GM18867 (cell line): ENCODE measurements around the gene GUCY1A1.

ENCODE experiments used
- ATAC-seq: cut with Tn5 transposase; IDR thresholded peaks from one replicate; pipeline ENCODE4 v1.9.1; 2021; ENCODE audit warnings: mild to moderate bottlenecking, moderate library complexity; ENCODE audit not compliant: unreplicated experiment

The GUCY1A1 gene

DNA sequence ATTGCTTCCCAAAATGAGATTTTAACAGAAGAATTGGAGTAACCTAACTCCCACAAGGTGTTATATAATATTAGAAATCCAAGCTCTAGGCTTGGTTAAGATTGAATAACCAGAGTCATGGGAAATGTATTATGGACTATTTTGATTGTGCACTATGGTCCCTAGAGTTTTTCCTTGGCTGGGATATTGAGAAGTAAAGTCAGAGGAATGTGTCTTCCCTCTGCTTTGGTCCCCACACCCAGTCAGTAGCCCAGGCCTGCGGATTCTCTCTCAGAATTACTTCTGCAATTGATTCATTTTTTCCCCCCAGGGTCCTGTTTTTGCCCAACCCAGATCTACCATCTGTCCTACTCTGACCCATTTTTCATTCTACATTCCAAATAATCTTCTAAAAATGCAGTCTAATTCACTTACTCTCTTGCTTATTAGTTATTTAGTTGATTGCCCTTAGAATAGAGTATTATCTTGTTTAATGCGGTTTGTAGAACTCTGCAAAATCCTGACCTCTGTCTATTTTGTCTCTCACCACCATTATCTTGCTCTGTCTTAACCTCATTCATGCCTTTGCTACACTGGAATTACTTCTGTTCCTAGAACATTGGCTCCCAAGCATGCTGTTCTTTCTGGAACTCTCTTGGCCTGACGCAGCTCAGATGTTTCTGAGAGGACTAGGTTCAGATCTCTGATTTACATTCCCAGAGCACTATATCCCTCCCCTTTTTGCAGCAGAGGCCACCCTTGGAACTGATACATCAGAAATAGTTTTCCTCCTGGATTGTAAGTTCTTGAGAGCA lies 23.6 kb downstream of the GUCY1A1 start:
- ATAC-seq, result no peak

DNA sequence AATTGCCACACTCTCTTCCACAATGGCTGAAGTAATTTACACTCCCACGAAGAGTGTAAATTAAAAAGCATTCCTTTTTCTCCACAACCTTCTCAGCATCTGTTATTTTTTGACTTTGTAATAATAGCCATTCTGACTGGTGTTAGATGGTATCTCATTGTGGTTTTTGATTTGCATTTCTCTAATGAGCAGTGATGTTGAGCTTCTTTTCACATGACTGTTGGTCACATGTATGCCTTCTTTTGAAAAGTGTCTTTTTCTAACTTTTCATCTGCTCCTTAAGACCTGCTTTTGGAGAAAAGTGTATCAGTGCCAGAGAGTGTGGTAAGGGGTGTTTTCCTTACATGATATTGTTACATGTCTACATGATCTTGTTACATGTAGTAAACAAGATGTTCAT lies 25.7 kb downstream of the GUCY1A1 start:
- ATAC-seq, result peak; percentile 49

DNA sequence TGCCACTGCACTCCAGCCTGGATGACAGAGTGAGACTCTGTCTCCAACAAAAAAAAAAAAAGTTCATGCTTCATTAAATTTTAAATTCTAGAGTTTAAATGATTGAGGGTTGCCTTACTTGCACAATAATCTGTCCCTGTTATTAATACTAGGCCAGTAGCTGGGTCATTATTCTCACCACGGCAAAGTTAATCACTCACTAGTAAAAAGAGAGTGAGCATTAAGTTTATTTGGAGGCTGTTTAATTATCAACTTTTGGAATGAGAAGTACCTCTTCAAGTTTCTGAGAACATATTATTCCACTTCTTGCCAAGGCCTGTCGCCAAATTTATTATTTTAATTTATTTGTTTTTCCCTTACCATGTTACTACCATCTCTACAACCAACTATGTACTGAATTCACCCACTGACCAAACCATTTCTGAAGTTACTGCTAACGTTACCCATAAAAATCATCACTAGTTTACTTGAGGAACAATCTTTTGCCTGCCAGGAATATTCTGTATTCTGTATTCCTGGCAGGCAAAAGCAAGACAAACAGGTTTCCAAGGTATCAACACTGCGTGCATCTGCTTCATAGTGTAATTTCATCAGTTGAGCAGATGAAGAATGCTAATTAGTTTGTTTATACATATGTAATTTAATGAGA lies 26.5 kb downstream of the GUCY1A1 start:
- no peak for ATAC-seq

DNA sequence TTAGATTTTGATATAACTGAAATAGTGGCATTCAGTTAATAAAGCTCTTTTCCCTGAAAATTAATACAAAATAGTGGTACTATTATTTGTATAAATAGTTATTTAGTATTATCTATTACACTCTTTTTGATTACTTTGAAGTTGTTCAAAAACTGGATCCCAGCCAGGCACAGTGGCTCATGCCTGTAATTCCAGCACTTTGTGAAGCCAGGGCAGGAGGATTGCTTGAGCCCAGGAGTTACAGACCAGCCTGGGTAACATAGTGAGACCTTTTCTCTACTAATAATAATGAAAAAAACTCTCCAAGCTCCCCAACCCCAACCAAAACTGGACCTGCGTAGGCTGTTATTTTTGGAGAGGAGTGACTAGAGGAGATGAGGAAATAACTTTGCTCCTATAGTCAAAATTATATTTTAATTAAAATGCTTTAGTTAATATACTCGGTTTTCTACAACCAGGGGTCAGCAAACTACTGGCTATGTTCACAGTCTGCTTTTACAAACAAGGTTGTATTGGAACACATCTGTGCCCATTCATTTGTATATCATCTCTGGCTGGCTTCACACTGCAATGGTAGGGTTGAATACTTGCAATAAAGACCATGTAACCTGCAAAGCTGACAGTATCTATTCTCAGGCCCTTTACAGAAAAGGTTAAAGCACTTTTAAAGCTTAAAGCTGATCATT lies 27.6 kb downstream of the GUCY1A1 start:
- ATAC-seq, result no peak

DNA sequence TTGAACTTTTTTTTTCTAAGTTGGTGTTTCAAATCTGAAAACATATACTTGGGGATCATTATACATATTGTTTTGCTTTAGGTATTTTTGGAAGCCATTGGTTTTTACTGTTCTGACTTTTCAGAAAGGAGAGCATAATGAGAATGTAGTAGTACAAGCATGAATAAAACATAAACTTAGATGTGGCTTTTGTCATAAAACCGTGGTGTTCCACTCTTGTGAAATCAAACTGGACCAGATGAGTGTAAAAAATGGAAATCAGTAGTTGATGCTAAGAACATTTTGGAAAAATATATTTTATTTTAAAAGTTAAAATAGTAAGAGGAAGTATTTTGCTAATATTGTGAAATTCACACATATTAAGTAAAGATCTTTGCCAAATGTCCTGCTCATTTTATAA lies 29.6 kb downstream of the GUCY1A1 start:
- no peak for ATAC-seq

DNA sequence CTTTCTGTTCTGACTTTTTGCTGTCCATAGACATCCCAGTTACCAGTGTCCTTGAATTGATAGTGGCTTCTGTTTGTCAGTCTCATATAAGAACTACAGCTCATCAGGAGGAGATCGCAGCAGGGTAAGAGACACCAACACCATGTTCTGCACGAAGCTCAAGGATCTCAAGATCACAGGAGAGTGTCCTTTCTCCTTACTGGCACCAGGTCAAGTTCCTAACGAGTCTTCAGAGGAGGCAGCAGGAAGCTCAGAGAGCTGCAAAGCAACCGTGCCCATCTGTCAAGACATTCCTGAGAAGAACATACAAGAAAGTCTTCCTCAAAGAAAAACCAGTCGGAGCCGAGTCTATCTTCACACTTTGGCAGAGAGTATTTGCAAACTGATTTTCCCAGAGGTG lies 30.1 kb downstream of the GUCY1A1 start:
- no peak for ATAC-seq

DNA sequence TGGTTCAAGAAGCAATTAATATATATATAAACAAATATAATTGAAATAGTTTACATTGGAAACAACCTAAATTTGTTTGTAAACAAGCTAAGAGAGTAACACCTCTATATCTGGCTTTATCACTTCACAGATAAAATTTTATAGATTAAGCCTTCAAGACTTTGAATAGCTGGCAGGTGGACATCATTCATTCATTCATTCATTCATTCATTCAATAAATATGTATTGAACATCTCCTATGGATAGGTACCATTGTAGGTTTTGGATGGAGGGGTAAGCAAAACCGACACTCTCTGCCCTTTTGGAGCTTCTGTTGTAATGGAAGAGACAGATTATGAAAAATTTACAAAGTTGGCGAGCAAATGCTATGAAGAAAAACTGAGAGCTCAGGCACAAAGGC lies 35.2 kb downstream of the GUCY1A1 start:
- ATAC-seq, result no peak

DNA sequence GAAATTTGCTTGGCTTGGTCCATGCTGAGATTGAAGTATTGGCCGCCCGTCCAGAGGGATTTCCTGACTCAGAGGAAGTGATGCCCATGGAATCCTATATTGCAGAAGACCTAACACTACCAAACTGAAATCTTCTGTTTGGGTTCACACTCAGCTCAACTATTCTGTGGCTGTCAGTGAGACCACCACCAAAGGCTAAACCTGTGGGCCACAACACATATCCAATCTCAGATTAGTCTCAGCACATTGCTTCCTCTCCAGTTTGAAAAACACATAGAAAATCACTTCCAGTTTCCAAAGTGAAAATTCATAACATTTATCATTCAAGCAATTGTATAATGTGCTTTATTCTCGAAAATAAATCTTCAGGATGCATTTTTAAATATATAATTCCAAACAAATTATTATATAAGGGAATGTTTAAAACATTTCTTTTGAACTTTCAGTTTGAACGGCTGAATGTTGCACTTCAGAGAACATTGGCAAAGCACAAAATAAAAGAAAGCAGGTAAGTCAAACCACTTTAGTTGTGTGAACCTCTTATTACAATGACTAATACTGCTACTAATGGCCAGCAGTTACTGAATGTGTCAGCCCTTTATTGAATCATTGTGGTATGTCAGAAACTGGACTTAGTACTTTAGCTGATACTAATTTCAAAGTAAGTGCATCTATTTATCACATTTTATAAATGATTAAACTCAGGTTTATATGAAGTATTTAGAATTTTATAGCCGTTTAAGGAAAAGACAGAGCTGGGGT lies 37.0 kb downstream of the GUCY1A1 start:
- ATAC-seq, result peak; percentile 91

DNA sequence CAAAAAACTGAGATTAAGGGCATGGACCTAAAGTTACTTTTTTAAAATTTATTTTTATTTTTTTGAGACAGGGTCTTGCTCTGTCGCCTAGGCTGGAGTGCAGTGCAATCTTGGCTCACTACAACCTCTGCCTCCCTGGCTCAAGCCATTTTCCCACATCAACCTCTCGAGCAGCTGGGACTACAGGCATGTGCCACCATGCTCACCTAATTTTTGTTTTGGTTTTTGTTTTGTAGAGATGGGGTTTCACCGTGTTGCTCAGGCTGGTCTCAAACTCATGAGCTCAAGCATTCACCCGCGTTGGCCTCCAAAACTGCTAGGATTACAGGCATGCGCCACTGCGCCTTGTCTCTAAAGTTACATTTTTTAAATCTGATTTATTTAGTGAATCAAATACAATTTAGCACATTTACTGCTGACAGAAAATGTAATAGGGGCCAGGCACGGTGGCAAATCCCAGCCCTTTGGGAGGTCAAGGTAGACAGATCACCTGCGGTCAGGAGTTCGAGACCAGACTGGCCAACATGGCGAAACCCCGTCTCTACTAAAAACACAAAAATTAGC lies 38.3 kb downstream of the GUCY1A1 start:
- no peak for ATAC-seq

DNA sequence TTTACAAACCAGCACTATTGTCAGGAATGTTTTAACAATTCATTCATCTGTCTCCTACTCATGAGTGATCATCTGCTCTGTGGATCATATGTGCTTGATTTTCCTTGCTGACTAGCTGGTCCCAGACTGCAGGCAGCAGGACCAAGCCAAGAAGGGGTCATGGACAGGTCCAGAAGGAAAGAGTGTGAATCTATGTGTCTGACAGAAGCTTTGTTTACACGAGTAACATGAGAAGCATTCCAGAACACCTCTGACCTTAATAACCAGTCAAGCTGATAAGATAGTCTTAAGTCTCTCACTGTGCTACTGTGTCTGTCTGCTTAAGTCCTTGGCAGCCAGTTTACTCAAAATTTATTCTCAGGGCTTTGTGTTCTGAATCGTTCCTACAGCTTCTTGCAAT lies 39.0 kb downstream of the GUCY1A1 start:
- ATAC-seq, result no peak

DNA sequence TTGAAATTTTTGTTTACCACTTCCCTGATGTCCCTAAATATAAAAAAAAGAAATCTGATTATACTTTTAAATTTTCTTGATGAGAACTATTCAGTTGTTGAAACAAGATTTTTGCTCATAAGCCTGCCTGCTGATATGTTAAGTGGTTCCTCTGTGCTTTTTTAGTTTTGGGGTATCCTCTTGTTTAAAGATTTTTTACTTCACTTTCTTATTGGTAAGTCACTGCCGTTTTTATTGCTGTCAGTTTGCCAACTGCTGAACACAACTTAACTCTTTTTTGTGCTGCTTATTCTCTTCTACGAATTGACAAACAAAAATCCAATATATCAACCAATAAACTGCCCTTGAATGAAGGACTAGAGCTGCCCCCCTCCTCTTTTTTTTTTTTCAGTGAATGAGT lies 39.5 kb downstream of the GUCY1A1 start:
- ATAC-seq, result no peak

DNA sequence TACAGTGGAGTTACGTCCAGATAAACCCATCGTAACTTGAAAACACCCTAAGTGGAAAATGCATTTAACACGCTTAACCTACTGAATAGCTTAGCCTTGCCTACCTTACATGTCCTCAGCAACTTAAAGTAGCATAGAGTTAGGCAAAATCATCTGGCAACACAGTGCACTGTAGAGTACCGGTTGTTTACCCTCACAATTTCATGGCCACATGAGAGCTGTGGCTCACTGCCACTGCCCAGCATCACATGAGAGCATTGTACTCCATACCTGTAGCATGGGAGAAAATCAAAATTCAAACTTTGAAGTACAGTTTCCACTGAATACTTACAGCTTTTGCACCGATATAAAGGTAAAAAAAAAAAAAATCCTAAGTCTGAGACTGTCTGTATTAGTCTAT lies 40.6 kb downstream of the GUCY1A1 start:
- no peak for ATAC-seq

DNA sequence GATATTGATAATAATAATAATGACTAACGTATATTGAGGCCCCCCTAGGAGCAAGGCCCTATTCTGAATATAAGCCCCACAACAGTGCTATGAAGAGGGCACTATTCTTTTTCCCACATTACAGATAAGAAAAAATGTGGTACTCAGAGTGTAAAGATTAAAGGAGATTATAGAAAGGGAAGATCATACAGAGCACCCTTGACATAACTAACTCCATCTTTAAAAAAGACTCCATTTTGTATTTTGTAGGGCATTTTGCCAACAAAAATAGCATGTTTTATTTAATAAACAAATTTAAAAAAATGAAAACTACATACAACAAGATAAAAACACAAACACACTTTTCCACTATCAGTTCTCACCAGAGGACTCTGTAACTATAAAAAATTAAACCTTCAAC lies 42.1 kb downstream of the GUCY1A1 start:
- ATAC-seq, result no peak

DNA sequence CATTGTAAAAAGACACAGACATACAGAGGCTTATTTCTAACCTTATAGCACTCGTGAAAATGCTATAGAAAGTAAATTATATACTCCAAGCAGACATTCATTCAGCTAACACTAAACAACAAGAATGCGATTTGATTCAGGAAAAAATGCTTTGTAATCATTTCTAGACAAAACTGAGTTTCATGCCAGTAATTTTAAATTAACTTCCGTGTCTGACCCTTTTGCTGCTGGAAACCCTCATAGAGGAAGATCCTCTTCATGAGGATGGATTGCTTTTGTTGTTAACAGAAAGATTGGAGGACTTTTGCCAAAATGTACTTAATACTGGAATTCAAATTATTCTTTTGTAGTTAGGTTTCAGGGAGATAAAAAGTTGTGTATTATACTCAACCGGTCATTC lies 43.3 kb downstream of the GUCY1A1 start:
- ATAC-seq, result no peak

DNA sequence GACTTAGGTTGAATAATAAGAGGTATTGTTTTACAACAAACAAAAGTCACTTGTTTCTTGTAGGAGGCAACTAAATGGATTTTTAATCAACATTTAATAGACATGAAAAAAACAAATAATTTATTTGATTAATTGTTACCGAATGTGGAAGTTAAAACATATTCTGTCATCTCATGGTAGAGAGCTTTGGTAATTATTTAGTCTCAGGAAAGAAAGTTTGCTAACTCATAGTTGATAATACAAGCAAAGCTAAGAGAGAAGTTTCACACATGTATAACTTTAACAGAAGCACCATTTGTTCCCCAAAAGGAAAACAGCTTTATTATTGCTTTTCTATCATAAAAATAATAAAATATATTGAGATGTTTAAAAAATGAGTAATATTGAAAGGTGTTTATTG lies 44.9 kb downstream of the GUCY1A1 start:
- ATAC-seq, result no peak

DNA sequence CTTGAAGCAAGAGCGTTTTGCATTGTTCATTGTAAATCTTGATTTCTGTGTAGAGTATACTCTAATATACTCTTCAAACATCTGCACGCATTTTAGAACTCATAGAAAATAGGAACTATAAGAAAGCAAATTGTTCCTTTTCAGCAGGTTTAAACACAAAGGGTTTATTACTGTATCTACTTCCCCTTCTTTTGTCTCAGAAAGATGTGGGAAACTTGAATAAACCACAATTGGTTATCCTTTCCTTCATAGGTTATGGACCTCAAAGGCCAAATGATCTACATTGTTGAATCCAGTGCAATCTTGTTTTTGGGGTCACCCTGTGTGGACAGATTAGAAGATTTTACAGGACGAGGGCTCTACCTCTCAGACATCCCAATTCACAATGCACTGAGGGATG lies 46.2 kb downstream of the GUCY1A1 start:
- no peak for ATAC-seq

DNA sequence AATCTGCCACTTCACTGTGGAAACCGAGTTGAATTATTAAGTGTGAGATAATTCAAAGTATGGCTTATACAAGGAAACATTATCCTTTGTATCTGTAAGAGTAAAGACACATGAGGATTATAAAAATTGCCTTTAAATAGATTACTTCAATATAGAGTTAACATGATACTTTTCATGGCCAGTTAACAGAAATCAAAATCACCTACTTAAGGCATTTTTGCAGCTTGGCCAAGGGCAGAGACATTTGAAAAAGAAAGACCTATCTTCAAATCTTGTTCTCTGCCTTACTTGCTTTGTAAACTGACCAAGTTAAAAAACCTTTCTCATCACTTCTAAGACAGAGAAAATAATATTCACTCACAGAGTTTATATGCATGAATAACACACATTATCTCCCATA lies 47.3 kb downstream of the GUCY1A1 start:
- ATAC-seq, result no peak

DNA sequence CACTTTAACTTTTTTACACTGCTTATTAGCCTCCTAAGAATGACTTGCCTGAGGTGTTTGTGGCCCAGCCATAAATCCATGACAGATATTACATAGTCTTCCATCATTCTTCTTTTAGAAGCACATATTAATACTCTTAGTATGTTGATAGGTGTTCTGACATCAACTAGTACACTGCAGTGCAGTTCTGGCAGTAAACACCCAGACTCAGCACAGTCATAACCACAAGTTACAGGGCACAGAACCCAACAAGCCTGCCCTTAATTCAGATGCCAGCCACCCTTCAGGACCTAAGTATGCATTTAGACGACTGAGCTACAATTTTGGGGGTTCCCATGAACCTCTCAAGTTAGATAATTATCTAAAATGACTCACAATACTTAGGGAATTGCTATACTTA lies 55.7 kb downstream of the GUCY1A1 start:
- ATAC-seq, result no peak

DNA sequence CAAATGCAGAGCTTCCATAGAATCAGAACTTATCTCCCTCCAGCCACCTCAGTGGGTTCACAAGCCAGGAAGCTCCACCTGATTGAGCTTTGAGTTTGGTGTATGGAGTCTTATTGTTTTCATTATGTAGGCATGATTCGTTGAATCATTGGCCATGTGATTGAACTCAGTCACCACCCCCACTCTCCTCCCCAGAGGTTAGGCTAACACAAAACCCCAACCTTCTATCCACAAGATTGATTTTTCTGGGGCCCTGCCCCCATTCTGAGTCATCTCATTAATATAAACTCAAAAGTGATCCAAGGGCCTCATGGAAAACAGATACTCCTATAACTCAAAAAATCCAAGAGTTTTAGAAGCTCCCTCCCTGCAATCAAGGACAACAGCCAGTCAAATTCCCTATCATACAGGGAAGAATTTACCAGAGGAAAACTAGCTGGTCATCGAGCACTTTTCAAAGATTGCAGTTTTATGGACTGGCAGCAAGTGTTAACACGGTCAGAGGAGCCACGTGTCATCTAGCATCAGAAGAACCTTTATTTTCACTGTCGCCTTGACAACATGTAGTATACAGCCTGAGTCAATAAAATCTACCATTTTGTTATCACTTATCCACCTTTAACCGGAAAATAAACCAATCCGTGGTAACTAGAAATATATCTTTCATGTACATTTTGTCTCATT lies 56.3 kb downstream of the GUCY1A1 start:
- no peak for ATAC-seq

DNA sequence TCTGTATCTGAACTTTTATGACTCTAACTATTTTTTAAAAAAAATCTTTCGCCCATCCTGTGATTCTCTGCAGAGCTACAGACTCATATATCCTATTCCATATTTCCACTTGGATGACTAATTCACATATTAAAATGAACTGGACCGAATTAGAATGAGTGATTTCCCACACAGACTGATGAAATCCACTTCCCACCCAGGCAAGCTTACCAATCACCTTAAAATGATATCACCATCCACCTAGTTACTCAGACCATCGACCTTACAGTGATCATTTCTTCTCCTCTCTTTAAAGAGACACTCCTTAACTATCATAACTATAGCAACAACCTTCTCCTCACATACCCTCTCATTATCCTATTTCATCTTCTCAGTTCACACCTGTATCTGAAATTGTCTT lies 58.1 kb downstream of the GUCY1A1 start:
- no peak for ATAC-seq

DNA sequence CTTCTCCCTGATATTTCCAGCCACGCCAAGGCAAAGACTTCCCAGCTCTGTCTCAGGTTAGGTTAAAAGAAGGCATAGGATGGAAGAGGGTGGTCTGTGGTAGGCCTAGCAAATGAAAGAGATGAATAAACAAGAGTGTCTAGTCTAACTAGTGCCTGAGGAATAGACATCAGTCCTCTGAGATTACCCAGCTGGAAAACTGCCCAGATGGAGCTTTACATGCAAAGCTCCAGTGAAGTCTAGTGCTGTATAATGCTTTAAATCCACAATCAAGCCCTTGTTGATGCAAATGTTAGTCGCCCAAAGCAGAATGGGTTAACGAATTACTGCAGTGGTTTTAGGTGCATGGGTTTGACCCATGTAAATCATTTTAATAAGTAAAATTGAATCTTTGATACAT lies 67.4 kb downstream of the GUCY1A1 start:
- ATAC-seq, result no peak
